ENCODE measurements around the gene MMP2.

DNA sequence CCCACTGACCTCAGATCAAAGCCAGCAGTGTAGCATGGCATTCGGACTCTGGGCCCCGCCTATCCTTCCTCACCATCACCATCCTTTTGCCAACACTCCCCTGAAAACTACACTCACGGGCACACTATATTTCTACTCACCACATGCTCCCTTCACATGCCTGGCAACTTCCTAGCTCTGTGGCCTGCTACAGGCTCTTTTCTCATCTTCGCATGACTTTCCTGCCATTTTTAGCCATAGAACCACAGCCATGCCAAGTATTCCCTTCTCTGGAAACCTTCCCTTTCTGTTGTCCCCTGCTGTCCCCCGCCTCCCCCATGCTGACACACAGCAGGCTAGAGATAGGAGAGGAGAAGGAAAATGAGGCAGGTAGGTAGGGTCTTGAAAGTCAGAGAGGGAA, 45.5 kb upstream of the MMP2 start:
- TF ChIP-seq, protein P1, sequence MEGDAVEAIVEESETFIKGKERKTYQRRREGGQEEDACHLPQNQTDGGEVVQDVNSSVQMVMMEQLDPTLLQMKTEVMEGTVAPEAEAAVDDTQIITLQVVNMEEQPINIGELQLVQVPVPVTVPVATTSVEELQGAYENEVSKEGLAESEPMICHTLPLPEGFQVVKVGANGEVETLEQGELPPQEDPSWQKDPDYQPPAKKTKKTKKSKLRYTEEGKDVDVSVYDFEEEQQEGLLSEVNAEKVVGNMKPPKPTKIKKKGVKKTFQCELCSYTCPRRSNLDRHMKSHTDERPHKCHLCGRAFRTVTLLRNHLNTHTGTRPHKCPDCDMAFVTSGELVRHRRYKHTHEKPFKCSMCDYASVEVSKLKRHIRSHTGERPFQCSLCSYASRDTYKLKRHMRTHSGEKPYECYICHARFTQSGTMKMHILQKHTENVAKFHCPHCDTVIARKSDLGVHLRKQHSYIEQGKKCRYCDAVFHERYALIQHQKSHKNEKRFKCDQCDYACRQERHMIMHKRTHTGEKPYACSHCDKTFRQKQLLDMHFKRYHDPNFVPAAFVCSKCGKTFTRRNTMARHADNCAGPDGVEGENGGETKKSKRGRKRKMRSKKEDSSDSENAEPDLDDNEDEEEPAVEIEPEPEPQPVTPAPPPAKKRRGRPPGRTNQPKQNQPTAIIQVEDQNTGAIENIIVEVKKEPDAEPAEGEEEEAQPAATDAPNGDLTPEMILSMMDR (IDR thresholded peaks at IDR 0.05; ENCODE audit: insufficient read depth, low read length, poor library complexity, severe bottlenecking) = no peak
- no peak for TF ChIP-seq EZH2phosphoT487 (conservative IDR thresholded peaks at IDR 0.05; ENCODE audit: low read length)
